H54 (cell line): ENCODE measurements around the gene DPP6.
A peak's percentile ranks its signal among the peaks of the same experiment; 100 is the strongest.

Experiments used
- DNase-seq: peaks from one replicate; pipeline ENCODE4 v3.0.0; 2011; ENCODE audit warnings: low spot score, mixed read lengths; ENCODE audit not compliant: insufficient read length
- FAIRE-seq: peaks from 3 replicates; lab custom pipeline; 2011; peaks lifted over from hg19 to GRCh38; lab: Jason Lieb, UNC
- POLR2A ChIP-seq: IDR thresholded peaks from 2 replicates; pipeline ENCODE4 v1.6.1; 2011; ENCODE audit warnings: low read depth, mild to moderate bottlenecking, low read length

Gene DPP6

GRCh38 chr7:154726368-154726767, 674.2 kb downstream of the DPP6 start:
- FAIRE-seq (no peak), DNase-seq (no peak)
- no peak for TF ChIP-seq POLR2A

DNA sequence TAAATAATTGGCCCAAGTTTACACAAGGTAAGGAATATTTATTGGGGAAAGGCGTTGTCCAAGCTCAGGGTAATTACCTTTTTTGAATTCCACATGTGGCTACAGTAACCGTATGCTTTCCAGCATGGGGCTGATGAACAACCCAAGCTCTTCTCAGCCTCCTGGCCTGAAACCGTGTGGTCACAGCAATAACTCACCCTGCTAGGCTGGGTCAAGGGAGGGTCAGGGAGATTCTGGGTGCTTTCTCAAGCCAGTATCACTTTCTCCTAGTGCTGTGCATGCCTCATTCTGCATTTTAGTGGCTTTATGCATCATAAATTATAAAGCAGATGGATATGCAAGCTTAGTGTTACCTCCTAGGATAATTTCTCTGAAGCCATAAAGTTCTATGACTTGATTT, 676.9 kb downstream of the DPP6 start:
- FAIRE-seq: no peak
- TF ChIP-seq POLR2A: no peak
- DNase-seq: no peak

DNA sequence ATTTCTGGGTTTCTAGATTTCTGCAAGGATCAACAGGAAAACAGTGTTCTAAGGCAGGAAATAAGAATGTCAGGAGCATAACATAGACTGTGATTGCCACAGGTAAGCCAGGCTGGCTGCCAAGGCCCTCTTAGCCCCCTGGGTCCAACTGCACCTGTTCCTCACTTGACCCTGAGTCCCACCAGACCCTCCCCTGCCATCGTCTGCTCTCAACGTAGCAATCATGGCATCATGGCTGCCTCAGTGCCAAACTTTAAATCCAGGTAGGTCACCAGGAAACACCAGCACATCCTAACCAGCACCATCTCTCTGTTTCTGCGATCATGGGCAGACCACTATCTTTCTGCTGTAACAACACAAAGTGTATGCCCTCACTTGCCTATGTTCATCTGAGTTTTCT, 683.6 kb downstream of the DPP6 start:
- DNase-seq: no peak
- no peak for FAIRE-seq
- TF ChIP-seq POLR2A: no peak

- no peak for TF ChIP-seq POLR2A
- no peak for FAIRE-seq
- DNase-seq: no peak
These were observed 684.2 kb downstream of the DPP6 start for GRCh38 chr7:154736389-154736788.

GRCh38 chr7:154738216-154738615, 686.0 kb downstream of the DPP6 start:
- no peak for TF ChIP-seq POLR2A
- no peak for DNase-seq
- no peak for FAIRE-seq

GRCh38 chr7:154741131-154741530, 688.9 kb downstream of the DPP6 start:
- DNase-seq (no peak), FAIRE-seq (no peak)
- no peak for TF ChIP-seq POLR2A

DNA sequence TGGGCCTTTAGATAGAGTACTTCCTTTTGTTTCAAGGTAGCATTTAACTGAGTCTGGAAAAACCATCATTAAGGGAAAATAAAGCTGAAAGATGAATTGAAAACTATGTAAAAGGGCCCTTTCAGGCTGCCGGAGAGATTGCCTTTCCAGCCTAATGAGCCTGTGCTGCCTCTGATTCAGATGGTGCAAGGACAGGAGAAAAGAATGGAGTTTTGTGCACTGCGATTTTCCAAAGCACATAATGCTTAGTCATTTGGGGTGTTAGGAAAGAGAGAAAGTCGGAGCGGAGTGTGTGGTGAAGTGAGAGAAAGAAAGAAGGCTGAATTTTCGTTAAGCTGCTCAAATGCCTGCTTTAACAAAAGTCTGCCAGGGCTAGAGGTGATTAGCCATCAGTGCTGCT, 691.0 kb downstream of the DPP6 start:
- DNase-seq: no peak
- no peak for FAIRE-seq
- TF ChIP-seq POLR2A: no peak

DNA sequence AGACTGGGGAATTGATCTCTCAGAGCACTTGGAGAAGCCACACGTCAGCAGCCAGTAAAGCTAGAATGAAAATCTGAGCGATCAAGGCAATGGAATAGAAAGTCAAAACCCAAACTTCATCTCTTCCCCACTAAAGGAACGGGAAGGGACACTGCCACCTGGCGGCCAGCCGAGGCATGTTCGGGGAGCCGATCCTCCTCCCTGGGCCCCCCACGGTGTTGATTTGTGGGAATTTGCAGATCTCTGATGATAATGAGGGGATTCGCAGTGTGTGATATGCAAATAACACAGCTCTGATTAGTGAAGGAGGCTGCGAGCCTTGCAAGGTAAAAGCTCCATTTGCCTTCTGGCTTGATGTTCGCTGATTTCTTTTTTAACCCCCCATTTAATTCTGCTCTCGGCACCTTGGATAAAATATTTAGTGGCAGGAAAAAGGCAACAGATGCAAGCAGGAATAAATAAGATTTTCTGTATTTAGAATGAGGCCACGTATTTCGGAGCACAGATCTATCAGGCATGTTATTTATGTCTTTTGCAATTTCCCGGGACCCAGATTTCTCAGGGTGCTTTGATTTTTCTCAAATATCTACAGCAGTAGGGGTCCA, 692.2 kb downstream of the DPP6 start:
- DNase-seq (peak; percentile 59), FAIRE-seq (no peak)
- no peak for TF ChIP-seq POLR2A

DNA sequence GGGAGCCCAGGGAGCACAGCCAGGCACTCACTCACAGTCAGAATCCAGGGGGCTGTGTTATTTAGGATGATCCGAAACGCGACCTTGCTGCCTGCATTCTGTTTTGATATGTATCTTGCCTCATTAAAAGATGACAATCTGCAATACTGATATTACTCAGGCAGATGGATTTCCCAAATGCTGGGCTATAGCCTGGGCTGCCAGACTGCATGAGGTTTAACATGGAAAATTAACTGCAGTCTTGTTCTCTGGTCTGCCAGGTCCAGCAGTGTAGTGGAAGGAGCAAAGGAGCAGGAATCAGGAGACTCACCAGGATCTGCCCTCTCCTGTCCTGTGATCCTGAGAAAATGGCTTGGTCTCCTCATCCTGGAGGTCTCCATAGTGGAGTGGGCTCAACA, 692.7 kb downstream of the DPP6 start:
- DNase-seq (no peak), FAIRE-seq (no peak)
- TF ChIP-seq POLR2A: no peak

- TF ChIP-seq POLR2A: no peak
- FAIRE-seq: no peak
- DNase-seq: no peak
These were observed 694.6 kb downstream of the DPP6 start for GRCh38 chr7:154746571-154747360.

DNA sequence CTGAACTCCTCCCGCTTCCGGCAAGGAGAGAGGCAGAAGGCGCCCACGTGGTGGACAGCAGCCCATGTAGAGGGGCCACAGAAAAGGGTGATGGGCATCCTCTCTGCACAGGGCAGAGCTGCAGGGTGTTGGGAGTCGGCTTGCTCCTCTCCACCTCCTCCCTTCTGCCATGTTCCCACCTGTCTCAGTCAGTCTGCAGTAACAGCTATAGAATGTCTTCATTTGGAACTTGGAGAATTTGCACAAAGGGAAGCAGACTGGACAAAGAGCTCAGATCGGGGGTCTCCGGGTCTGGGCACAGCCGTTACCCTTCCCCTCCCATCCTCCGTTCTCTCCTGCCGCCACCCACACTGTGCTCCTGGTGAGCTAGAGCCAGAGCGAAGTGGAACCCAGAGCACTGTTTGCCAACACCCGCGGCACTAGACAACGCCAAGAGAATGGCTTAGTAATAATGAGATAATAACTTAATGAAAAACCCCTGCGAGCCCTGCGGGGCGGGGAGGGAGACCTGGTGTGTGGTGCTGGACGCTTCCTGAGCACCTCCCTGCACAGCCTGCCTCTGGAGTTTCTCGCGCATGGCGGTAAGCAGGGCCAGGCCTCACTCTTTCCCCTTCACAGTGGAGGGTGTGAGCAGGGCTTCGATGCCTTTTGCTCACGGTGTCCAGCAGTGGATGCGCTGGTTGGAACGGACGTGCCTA, 696.0 kb downstream of the DPP6 start:
- DNase-seq: no peak
- no peak for TF ChIP-seq POLR2A
- FAIRE-seq: no peak

DNA sequence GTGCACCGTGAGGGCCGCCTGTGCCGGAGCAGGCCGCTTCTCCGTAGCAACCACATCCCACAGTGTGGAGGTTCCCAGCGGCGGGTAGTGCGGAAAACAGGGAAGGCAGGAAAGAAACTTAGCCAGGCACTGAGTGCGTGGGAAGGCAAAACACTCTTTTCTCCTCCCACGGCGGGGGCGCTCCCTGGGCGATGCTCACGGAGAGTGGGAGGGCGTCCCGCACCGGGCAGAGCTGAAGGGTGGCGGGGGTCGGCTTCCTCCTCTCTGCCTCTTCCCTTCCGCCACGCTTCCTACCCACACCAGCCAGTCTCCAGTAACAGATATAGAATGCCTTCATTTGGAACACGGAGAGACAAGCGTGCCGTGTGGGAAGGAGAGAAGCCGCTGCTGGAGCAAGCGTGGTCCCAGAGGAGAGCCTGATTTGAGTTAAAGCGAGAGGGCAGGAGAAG, 698.2 kb downstream of the DPP6 start:
- no peak for TF ChIP-seq POLR2A
- FAIRE-seq (no peak), DNase-seq (no peak)

GRCh38 chr7:154753226-154753625, 701.0 kb downstream of the DPP6 start:
- no peak for FAIRE-seq
- no peak for DNase-seq
- no peak for TF ChIP-seq POLR2A

DNA sequence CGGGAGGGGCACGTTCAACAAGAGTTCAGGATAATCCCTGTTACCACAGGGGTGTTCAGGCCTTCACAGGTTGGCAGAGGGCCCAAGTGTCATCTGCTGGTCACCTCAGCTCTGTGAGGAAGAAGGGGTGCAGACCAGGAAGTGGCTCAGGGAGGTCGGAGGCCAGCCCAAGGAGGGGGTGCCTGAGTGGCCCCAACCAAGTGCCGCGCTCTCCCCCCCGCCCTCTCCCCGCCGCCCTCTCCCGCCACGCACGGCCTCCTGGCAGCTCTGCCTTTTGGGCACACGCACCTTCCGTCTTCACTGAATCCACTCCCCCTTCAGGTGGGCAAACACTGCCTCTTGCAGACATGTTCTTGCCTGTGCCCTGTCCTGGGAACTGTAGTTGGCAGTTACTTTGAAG, 705.6 kb downstream of the DPP6 start:
- DNase-seq: no peak
- no peak for FAIRE-seq
- TF ChIP-seq POLR2A: no peak
